H1 (cell line): ENCODE results near the gene PEX1.
"Not testable (repeated sequence)": the region's sequence is repeated elsewhere in the genome, so short reads cannot be mapped to it uniquely, and the experiment has no call there.

ENCODE experiments used
- ATF2 ChIP-seq: IDR thresholded peaks from 2 replicates; pipeline ENCODE4 v1.6.1; 2012; ENCODE audit warnings: low read length, inconsistent platforms
- CTCF ChIP-seq, 3 experiments: IDR thresholded peaks; 1 replicate in 2 of 3; 2 replicates in 1 of 3; pipeline versions ENCODE4 v1.5.1 to v1.6.1; 2011; ENCODE audit warnings: low read length in 3 of 3, mild to moderate bottlenecking in 3 of 3, inconsistent platforms in 2 of 3, low read depth in 1 of 3, moderate library complexity in 1 of 3; ENCODE audit not compliant: insufficient read depth in 1 of 3; ENCODE audit errors: control extremely low read depth in 1 of 3
- EZH2 ChIP-seq: fragments of 200-600 bp; sonication (generic); IDR thresholded peaks from 2 replicates; pipeline ENCODE4 v1.7.1; 2012; ENCODE audit warnings: low read depth, mild to moderate bottlenecking, moderate library complexity, low read length, inconsistent platforms; ENCODE audit not compliant: severe bottlenecking
- HDAC2 ChIP-seq, 2 experiments: fragments of 300-600 bp in 1 of 2; sonication (generic) in 1 of 2; IDR thresholded peaks; 2 replicates each; pipeline ENCODE4 v1.6.1; 2011 to 2012; ENCODE audit warnings: low read depth in 2 of 2, low read length in 2 of 2, mild to moderate bottlenecking in 2 of 2, moderate library complexity in 2 of 2, borderline replicate concordance in 1 of 2, inconsistent platforms in 1 of 2
- MAFK ChIP-seq: IDR thresholded peaks from 2 replicates; pipeline ENCODE4 v1.6.1; 2012; ENCODE audit warnings: low read depth, mild to moderate bottlenecking, improper control_type of control experiment, low read length
- POLR2A ChIP-seq, 2 experiments: IDR thresholded peaks; 1 replicate in 1 of 2; 2 replicates in 1 of 2; pipeline ENCODE4 v1.6.1; 2011; ENCODE audit warnings: low read depth in 2 of 2, low read length in 2 of 2, mild to moderate bottlenecking in 2 of 2; ENCODE audit errors: control extremely low read depth in 1 of 2
- POLR2AphosphoS5 ChIP-seq: IDR thresholded peaks from 2 replicates; pipeline ENCODE4 v1.6.1; 2011; ENCODE audit warnings: low read depth, low read length
- RNF2 ChIP-seq: fragments of 200-900, 300-1000 bp; sonication (generic); IDR thresholded peaks from 2 replicates; pipeline ENCODE4 v1.7.1; 2016; ENCODE audit warnings: borderline replicate concordance, low read depth, mild to moderate bottlenecking, antibody characterized with exemption, low read length; ENCODE audit not compliant: poor library complexity, severe bottlenecking; ENCODE audit errors: missing control alignments
- RXRA ChIP-seq: IDR thresholded peaks from 2 replicates; pipeline ENCODE4 v1.6.1; 2011; ENCODE audit warnings: low read depth, mild to moderate bottlenecking, low read length, moderate library complexity; ENCODE audit not compliant: insufficient read depth
- SP1 ChIP-seq: IDR thresholded peaks from 2 replicates; pipeline ENCODE4 v1.6.1; 2011; ENCODE audit warnings: low read depth, low read length

GRCh38 chr7:92479146-92479545, 49.2 kb downstream of the PEX1 start:
- not testable (repeated sequence) for TF ChIP-seq RNF2; MAFK; CTCF (IDR thresholded peaks at IDR 0.05; ENCODE audit: control extremely low read depth in 1 of 3, insufficient read depth in 1 of 3, low read depth in 1 of 3, low read length in 3 of 3); EZH2; ATF2; POLR2AphosphoS5; HDAC2 (IDR thresholded peaks at IDR 0.05; ENCODE audit: borderline replicate concordance in 1 of 2, low read depth in 2 of 2, low read length in 2 of 2); POLR2A (IDR thresholded peaks at IDR 0.05; ENCODE audit: control extremely low read depth in 1 of 2, low read depth in 2 of 2, low read length in 2 of 2); SP1; RXRA
